NT2/D1 (cell line): ENCODE measurements around the gene NHERF2.

Experiments
- DNase-seq: peaks from one replicate; pipeline ENCODE4 v3.0.0-alpha.2; 2011; ENCODE audit warnings: low read depth, low spot score
- H3K27me3 ChIP-seq: 2 replicates; pipeline ENCODE4 v1.6.0; 2011; ENCODE audit warnings: mild to moderate bottlenecking; ENCODE audit not compliant: insufficient read length, insufficient read depth
- H3K36me3 ChIP-seq: 2 replicates; pipeline ENCODE4 v1.6.1; 2011; ENCODE audit warnings: mild to moderate bottlenecking, low read length, mixed read lengths; ENCODE audit not compliant: insufficient read depth, insufficient read length
- H3K4me1 ChIP-seq: 2 replicates; pipeline ENCODE4 v1.5.1; 2011; ENCODE audit not compliant: insufficient read depth, insufficient read length
- H3K4me3 ChIP-seq: 2 replicates; pipeline ENCODE4 v1.5.1; 2011; ENCODE audit warnings: low read depth; ENCODE audit not compliant: insufficient read length
- H3K9ac ChIP-seq: 2 replicates; pipeline ENCODE4 v1.6.0; 2011; ENCODE audit warnings: low read depth; ENCODE audit not compliant: insufficient read length
- H3K9me3 ChIP-seq: 2 replicates; pipeline ENCODE4 v1.5.1; 2011; ENCODE audit warnings: mild to moderate bottlenecking, low read length; ENCODE audit not compliant: insufficient read depth
- SUZ12 ChIP-seq: IDR thresholded peaks from 2 replicates; pipeline ENCODE4 v1.6.1; 2011; ENCODE audit not compliant: insufficient read length, insufficient read depth; ENCODE audit errors: extremely low read depth
- YY1 ChIP-seq: IDR thresholded peaks from 2 replicates; pipeline ENCODE4 v1.6.1; 2011; ENCODE audit not compliant: insufficient read length, insufficient read depth
- ZNF274 ChIP-seq: IDR thresholded peaks from 2 replicates; pipeline ENCODE4 v1.6.1; 2011; ENCODE audit warnings: mild to moderate bottlenecking, low read depth, low read length

Gene NHERF2

DNA sequence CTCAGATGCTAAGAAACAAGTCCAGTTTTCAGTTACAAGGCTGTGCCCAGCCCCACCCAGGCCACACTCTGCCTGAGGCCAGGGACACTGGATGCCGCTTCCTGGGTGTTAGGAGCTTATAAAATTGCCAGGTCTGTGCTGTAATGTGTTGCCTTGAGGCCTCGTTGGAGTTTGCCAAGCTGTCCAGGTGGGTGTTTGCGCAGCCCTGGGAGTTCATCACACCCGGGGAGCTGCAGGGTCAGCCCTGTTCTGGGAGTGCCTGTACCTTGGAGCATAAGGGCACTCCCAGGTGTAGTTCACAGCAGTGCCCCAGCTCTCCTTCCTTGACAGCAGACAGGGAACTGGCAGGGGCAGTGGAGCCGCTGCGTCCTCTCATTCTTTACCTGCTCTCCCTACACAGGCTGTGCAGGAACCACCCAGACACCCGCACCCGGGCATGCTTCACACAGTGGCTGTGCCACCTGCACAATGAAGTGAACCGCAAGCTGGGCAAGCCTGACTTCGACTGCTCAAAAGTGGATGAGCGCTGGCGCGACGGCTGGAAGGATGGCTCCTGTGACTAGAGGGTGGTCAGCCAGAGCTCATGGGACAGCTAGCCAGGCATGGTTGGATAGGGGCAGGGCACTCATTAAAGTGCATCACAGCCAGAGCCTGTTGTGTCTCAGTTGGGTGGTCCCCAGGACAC, 41.1 kb upstream of the NHERF2 start:
- DNase-seq = no peak
- Histone ChIP-seq H3K4me1 (peaks cover 38% of the 10 kb centered on the region), H3K4me3 (peak overlapping the region; percentile 89), H3K9ac (peak overlapping the region; percentile 61), H3K36me3 (peaks cover 30% of the 10 kb centered on the region), H3K27me3 (peaks cover 14% of the 10 kb centered on the region), H3K9me3 (no peaks in the 10 kb centered on the region)
- TF ChIP-seq YY1 = no peak

DNA sequence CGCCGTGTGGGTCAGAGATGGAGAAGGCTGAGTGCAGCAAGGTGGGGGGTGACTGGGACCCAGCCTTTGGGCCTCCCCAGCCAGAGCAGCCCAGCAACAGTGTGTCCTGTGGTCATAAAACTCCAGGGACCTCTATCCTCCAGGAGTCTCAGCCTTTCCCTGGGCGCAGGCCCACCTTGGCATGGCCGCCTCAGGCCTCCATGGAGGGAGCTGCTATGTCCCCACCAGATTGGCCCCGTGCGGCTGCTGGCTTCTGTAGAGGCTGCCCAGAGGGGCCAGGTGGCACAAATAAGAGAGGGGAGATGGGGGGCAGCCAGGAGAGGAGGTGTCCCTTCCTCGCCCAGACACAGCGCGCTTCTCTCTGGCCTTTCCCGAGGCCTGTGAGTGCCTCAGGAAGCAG, 39.5 kb upstream of the NHERF2 start:
- Histone ChIP-seq H3K36me3 (peaks cover 30% of the 10 kb centered on the region), H3K9me3 (no peaks in the 10 kb centered on the region), H3K27me3 (peaks cover 28% of the 10 kb centered on the region), H3K9ac (no peak overlapping the region), H3K4me1 (peaks cover 36% of the 10 kb centered on the region), H3K4me3 (no peak overlapping the region)
- no peak for TF ChIP-seq YY1
- no peak for TF ChIP-seq ZNF274
- no peak for TF ChIP-seq SUZ12
- DNase-seq = no peak

DNA sequence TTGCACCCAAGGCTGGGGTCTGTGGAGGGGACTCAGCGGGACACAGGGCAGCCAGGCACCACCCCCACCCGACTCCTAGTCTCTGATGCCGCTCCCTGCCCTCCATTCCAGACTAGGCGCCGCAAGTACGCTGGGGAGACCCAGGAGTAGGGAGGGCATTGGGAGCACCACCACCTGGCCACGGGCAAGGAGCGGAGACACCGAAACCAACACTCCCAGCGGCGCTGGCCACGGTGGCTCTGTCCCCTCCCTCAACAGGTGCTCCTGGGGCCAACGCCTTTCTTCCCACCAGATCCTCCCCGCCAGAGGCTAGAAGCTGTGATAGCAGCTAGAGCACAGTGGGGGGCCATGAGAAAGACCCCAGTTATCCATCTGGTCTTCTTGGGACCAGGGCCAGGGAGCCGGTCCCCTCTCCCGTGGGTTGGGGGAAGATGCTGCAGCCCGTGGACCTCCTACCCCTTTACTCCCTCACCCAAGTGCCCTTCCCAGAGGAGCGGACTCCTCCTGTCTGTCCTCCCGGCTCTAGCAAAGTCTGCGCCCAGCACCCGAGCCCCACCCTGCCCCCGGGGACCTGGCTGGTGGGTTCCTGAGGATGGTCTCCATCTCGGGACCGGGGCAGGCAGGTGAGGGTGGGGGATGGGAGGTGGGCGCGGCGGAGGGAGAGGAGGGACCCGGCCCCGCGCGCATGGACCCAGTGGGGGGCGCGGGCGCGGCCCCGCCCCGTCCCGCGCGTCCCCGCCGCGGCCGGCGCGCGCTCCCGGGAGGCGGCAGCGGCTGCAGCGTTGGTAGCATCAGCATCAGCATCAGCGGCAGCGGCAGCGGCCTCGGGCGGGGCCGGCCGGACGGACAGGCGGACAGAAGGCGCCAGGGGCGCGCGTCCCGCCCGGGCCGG, 37.2 kb upstream of the NHERF2 start, which contains the start of gene SYNGR3:
Gene SYNGR3 (plus strand): TSS at position 762 of the 892 bp plus-strand sequence. CDS start 133 bp downstream, outside the sequence.
- TF ChIP-seq YY1 (no peak), ZNF274 (no peak), SUZ12 (no peak)
- Histone ChIP-seq H3K4me3 (peak within 1 kb of the TSS; percentile 63), H3K9me3 (no peaks in the 10 kb centered on the region), H3K9ac (peak within 1 kb of the TSS; percentile 89), H3K36me3 (peaks cover 34% of the 10 kb centered on the region), H3K27me3 (peaks cover 28% of the 10 kb centered on the region), H3K4me1 (peaks cover 45% of the 10 kb centered on the region)
- DNase-seq = no peak

DNA sequence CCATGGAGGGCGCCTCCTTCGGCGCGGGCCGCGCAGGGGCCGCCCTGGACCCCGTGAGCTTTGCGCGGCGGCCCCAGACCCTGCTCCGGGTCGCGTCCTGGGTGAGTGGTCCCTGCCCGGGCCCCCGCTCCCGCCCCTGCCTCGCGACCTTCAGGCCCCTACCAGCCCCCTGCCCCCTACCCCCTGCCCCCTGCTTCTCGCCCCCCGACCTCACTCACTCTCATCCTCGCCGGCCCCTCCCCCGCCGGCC, 36.7 kb upstream of the NHERF2 start:
- Histone ChIP-seq H3K4me3 (peak overlapping the region; percentile 49), H3K27me3 (peaks cover 28% of the 10 kb centered on the region), H3K9me3 (no peaks in the 10 kb centered on the region), H3K4me1 (peaks cover 45% of the 10 kb centered on the region), H3K36me3 (peaks cover 31% of the 10 kb centered on the region), H3K9ac (peak overlapping the region; percentile 58)
- TF ChIP-seq ZNF274 (no peak), SUZ12 (no peak), YY1 (no peak)
- DNase-seq = no peak

DNA sequence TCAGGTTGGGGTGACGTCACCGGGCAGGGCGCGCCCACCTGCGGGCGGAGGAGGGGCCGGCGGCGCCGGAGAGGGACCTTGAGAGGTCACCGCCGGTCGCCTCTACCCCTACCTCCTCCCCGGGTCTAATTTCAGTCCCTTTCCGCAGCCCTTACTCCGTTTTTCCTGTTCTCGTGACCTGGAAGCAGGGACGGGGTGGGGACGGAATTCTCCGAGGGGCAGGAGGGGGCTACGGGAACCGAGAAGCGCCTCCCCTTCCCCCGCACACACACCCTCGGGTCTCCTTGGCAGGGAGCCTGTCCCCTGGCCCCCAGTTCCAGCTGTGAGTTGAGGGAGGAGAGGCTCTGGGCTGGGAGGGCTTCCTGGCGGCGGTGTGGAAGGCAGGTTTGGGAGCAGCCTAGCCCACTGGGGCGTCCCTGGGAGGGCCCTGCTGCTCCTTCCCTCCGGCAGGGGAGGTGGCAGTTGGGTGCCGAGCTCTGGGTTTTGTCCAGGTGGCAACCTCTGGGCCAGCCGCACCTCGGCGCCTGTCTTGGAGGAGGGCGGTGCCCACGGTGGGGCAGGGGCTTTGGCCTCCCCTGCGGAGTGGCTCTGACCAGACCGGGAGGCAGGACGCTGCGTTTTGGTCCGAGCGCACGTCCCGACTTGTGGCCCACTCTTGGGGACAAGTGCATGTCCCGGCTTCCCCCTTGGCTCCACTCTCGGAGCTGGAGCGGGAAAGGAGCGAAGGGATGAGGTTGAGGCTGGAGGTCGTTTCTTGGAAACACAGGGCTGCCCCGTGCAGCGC, 36.2 kb upstream of the NHERF2 start:
- H3K4me3 ChIP-seq = peak overlapping the region; percentile 63
- no peaks in the 10 kb centered on the region for H3K9me3 ChIP-seq
- H3K36me3 ChIP-seq = peaks cover 31% of the 10 kb centered on the region
- DNase-seq = no peak
- H3K9ac ChIP-seq = peak overlapping the region; percentile 89
- TF ChIP-seq SUZ12 (no peak), YY1 (no peak), ZNF274 (no peak)
- H3K4me1 ChIP-seq = peaks cover 42% of the 10 kb centered on the region
- peaks cover 28% of the 10 kb centered on the region for H3K27me3 ChIP-seq

DNA sequence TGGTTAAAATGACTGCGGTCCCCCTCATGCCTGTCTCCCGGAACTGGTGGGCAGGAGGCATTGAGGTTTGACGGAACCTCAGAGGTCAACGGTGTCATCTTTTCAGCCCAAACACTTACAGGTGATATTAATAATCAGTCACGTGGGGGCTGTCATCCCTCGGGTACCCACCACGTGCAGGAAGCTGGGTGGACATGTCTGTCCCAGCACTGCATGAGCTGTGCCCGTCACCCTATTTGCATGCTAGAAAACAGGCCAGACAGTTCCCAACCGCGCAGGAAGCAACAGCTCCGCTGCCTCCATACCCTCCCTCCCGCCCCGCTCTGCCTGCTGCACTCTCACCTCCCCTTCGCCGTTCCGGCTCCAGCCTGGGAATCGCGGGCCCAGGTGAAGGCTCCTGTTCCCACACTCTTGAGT, 35.6 kb upstream of the NHERF2 start:
- no peak for DNase-seq
- TF ChIP-seq ZNF274 (no peak), SUZ12 (no peak), YY1 (no peak)
- Histone ChIP-seq H3K9me3 (no peaks in the 10 kb centered on the region), H3K36me3 (peaks cover 30% of the 10 kb centered on the region), H3K9ac (peak overlapping the region; percentile 89), H3K4me1 (peaks cover 36% of the 10 kb centered on the region), H3K27me3 (peaks cover 28% of the 10 kb centered on the region), H3K4me3 (peak overlapping the region; percentile 63)

DNA sequence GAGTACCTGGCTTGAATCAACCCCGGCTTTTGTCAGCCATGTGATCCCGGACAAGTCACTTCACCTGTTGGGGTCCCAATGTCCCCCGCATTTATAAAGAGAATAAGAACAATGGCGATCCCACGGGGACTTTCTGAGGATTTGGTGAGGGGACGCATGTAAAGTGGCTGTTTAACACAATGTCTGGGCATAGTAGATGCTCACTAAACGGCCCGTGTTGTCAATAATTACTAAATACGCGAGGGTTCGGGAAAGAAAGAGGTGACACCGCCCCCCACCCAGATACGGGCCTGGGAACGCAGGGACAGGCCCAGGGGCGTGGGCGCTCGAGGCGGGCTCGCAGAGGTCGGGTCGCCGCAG, 35.1 kb upstream of the NHERF2 start:
- Histone ChIP-seq H3K9me3 (no peaks in the 10 kb centered on the region), H3K27me3 (peaks cover 28% of the 10 kb centered on the region), H3K4me3 (peak overlapping the region; percentile 31), H3K36me3 (peaks cover 29% of the 10 kb centered on the region), H3K4me1 (peaks cover 33% of the 10 kb centered on the region), H3K9ac (peak overlapping the region; percentile 69)
- DNase-seq = no peak
- TF ChIP-seq SUZ12 (no peak), ZNF274 (no peak), YY1 (no peak)
